Measurements from ENCODE around the gene FCSK. TPM values are rescaled to one million over a fixed set of nuclear protein-coding genes. Genes with fewer than 3 reads are reported as not detected.

FCSK gene
- total RNA-seq, 1 donor from 2014 or later = 19.5 TPM

DNA sequence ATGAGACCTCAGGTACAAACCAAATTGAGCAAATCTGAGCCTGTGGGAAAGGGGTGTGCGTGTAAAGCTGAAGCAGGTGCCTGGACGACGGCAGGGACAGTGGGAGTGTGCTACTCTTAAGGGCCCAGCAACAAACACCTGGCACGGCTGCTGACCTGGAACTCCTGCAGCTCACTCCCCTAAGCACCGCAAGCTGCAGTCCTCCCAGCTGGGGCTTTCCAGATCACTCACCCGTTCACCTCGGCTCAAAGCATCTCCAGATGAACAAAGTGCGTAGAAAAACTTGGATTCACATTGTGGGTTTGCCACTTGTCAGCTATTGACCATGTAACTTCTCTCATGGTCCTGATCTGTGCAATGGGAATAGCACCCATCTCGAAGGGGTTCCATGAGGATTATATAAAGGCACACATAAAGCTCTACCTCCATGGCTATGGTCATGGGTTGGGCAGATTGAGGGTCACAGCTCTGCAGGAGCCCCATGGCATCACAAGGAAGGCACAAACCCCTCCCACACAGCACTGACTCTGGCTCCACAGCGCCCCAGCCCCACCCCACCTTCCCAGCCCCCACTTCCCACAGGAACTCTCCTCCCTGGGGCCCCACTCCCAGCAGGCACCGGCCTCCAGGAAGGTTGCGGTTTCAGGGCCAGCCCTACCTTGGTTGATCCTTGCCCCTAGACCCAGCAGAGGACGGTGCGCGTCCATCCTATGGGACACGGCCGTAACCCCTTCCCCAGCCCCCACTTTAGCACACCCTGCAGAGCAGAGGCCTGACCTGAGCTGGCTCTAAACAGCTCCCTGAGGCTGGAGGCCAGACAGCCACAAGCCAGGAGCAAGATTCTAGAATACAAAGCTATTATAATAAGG is 37.4 kb upstream of the FCSK start:
- H3K36me3 Mint-ChIP-seq = no peaks in the 10 kb centered on the region
- TF ChIP-seq, protein P1, sequence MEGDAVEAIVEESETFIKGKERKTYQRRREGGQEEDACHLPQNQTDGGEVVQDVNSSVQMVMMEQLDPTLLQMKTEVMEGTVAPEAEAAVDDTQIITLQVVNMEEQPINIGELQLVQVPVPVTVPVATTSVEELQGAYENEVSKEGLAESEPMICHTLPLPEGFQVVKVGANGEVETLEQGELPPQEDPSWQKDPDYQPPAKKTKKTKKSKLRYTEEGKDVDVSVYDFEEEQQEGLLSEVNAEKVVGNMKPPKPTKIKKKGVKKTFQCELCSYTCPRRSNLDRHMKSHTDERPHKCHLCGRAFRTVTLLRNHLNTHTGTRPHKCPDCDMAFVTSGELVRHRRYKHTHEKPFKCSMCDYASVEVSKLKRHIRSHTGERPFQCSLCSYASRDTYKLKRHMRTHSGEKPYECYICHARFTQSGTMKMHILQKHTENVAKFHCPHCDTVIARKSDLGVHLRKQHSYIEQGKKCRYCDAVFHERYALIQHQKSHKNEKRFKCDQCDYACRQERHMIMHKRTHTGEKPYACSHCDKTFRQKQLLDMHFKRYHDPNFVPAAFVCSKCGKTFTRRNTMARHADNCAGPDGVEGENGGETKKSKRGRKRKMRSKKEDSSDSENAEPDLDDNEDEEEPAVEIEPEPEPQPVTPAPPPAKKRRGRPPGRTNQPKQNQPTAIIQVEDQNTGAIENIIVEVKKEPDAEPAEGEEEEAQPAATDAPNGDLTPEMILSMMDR (conservative IDR thresholded peaks at IDR 0.05) = no peak
- peaks cover 18% of the 10 kb centered on the region for H3K4me1 Mint-ChIP-seq (ENCODE audit: unreplicated experiment)
- H3K9me3 Mint-ChIP-seq = no peaks in the 10 kb centered on the region
- DNase-seq (ENCODE audit: extremely low spot score, unreplicated experiment) = no peak
- H3K27ac Mint-ChIP-seq = no peak overlapping the region
- H3K4me3 Mint-ChIP-seq = no peak overlapping the region
- no peaks in the 10 kb centered on the region for H3K27me3 Mint-ChIP-seq

DNA sequence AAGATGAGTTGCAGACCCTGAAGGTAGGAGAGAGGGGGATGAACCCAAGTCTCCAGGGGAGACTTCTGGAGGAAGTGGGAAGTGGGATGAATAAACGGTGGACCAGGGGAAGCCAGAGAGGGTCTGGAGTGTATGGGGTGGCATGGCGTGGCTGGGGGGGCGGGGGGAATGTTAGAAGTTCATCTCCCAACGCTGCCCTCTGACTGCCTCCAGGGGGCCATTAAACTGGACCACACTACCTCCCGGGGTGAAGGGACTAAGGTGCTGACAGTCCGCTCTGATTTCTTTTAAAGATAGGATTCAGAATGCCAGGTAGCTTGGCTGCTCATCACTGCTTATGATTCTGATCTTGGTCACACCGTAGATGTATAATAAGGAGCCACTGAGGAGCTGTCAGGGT is 36.7 kb upstream of the FCSK start:
- Mint-ChIP-seq H3K4me1 (ENCODE audit: unreplicated experiment) (peaks cover 21% of the 10 kb centered on the region), H3K9me3 (no peaks in the 10 kb centered on the region), H3K27me3 (no peaks in the 10 kb centered on the region), H3K27ac (no peak overlapping the region), H3K36me3 (peaks cover 1% of the 10 kb centered on the region), H3K4me3 (no peak overlapping the region)
- DNase-seq (ENCODE audit: extremely low spot score, unreplicated experiment) = no peak
- TF ChIP-seq, protein P1 (conservative IDR thresholded peaks at IDR 0.05) = no peak

DNA sequence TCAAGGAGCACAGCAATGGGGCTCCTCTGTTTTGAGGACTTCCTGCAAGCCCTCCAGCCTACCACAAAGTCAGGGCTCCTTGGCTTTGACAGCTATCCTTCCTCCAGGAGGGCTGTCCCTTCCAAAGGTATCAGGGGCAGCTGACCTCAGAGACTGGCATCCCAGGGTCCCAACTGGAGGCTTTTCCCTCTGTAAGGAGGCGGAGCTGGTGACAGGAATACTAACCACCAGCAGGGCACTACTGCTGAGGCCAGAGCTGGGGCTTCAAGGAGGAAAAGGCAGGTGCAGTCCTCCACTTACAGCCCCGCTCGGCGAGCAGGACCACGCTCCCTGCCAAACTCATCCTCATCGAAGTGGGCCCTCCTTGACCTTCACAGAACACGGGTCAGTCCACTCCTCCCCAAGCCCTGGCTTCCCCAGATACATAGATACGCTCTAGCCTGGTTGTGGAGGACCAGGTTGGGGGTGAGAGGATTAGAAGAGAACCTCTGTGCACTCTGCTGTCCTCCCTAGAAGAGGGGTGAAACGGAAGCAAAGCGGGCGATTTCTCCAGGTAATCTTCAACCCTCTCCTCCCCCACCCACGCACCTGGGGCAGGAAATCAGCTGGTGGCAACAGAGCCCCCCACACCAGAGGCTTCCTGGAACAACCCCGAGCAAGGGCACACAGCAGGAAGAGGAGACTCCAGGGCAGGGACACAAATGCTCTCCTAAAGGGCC is 36.0 kb upstream of the FCSK start:
- TF ChIP-seq, protein P1 (conservative IDR thresholded peaks at IDR 0.05) = no peak
- H3K4me3 Mint-ChIP-seq = no peak overlapping the region
- peaks cover 4% of the 10 kb centered on the region for H3K36me3 Mint-ChIP-seq
- no peaks in the 10 kb centered on the region for H3K9me3 Mint-ChIP-seq
- no peak for DNase-seq (ENCODE audit: extremely low spot score, unreplicated experiment)
- H3K27me3 Mint-ChIP-seq = no peaks in the 10 kb centered on the region
- peaks cover 25% of the 10 kb centered on the region for H3K4me1 Mint-ChIP-seq (ENCODE audit: unreplicated experiment)
- H3K27ac Mint-ChIP-seq = no peak overlapping the region

DNA sequence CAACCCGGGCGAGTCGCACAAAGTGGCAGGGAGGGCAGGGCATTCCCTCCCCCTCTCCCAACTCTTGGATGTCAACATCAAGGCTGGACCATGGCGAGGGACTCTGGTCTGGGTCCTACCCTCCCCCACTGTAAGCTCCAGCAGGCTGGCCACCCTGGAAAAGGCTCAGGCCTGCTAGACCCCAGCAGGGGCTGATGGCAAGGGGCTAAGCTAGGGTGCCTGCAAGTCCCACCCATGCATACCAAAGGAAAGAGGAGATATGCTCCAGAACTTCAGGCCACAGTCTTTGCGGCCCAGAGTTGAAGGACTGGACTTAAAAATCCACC is 35.4 kb upstream of the FCSK start:
- DNase-seq (ENCODE audit: extremely low spot score, unreplicated experiment) = no peak
- TF ChIP-seq, protein P1 (conservative IDR thresholded peaks at IDR 0.05) = no peak
- Mint-ChIP-seq H3K9me3 (no peaks in the 10 kb centered on the region), H3K36me3 (peaks cover 4% of the 10 kb centered on the region), H3K4me1 (ENCODE audit: unreplicated experiment) (peaks cover 25% of the 10 kb centered on the region), H3K27ac (no peak overlapping the region), H3K27me3 (no peaks in the 10 kb centered on the region), H3K4me3 (no peak overlapping the region)

DNA sequence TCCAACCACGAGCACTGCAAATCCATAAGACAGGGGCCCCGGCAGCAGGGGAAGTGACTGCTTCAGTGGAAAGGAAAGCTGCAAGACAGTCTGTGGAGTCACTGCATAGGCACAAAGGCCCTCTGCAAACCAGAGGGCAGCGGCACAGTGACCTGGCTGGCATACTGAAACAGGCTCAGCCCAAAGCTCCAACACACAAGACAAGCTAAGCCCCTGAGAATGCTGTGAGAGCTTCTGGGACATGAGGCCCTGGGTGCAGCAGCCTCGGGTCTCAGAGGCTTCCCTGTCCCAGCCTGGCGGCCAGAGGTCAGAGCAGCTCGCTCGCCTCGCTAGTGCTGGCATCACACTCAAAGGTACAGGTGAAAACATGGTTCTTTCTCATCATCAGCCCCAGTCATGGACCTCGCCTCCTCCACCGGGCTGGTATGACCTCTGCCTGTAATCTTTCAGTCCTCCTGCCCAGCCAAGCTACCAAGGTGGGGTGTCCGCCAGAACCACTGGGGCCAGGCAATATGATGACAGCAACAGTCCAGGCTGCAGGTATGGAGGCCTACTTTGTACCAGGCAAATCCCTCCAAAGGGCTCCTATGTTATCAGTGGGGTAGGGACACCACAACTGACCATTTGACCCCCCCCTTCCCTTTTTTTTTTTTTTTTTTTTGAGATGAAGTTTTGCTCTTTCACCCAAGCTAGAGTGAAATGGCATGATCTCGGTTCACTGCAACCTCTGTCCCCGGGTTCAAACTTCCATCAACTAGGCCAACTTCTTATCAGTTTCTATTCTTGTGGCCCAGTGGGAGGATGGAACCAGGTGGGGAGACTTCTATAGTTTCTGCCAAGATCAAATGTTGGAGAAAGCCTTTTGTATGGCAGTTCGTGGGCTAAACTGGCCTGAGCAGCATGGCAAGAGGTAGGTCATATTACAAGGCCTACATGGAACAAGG is 34.7 kb upstream of the FCSK start:
- H3K36me3 Mint-ChIP-seq = peaks cover 4% of the 10 kb centered on the region
- peaks cover 21% of the 10 kb centered on the region for H3K4me1 Mint-ChIP-seq (ENCODE audit: unreplicated experiment)
- TF ChIP-seq, protein P1 (conservative IDR thresholded peaks at IDR 0.05) = no peak
- no peak overlapping the region for H3K4me3 Mint-ChIP-seq
- H3K27me3 Mint-ChIP-seq = no peaks in the 10 kb centered on the region
- no peak for DNase-seq (ENCODE audit: extremely low spot score, unreplicated experiment)
- H3K9me3 Mint-ChIP-seq = no peaks in the 10 kb centered on the region
- no peak overlapping the region for H3K27ac Mint-ChIP-seq
